HG03025 (cell line): ENCODE results near the gene MSLN.
"Not testable (repeated sequence)": the region's sequence is repeated elsewhere in the genome, so short reads cannot be mapped to it uniquely, and the experiment has no call there.

Experiments
- ATAC-seq: cut with Tn5 transposase; IDR thresholded peaks from one replicate; pipeline ENCODE4 v1.9.1; 2021; ENCODE audit warnings: mild to moderate bottlenecking, moderate library complexity; ENCODE audit not compliant: unreplicated experiment, low FRiP score

MSLN gene

DNA sequence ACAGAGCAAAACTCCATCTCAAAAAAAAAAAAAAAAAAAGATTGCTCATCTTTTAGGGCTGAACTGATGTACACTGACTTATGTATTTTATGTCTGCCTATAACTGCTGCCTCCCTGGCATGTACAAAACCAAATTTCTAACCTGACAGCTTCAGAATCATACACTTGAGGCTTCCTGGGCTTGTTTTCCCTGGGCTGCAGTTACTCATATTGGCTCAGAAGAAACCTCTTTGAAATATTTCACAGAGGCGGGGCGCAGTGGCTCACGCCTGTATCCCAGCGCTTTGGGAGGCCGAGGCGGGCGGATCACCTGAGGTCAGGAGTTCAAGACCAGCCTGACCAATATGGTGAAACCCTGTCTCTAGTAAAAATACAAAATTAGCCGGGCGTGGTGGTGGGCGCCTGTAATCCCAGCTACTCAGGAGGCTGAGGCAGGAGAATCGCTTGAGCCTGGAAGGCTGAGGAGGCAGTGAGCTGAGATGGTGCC is 6.4 kb upstream of the MSLN start:
- ATAC-seq: not testable (repeated sequence)

- no peak for ATAC-seq
These were observed 5.9 kb upstream of the MSLN start for GRCh38 chr16:754656-755055.

- no peak for ATAC-seq
These were observed 4.1 kb upstream of the MSLN start for GRCh38 chr16:756428-756827.

DNA sequence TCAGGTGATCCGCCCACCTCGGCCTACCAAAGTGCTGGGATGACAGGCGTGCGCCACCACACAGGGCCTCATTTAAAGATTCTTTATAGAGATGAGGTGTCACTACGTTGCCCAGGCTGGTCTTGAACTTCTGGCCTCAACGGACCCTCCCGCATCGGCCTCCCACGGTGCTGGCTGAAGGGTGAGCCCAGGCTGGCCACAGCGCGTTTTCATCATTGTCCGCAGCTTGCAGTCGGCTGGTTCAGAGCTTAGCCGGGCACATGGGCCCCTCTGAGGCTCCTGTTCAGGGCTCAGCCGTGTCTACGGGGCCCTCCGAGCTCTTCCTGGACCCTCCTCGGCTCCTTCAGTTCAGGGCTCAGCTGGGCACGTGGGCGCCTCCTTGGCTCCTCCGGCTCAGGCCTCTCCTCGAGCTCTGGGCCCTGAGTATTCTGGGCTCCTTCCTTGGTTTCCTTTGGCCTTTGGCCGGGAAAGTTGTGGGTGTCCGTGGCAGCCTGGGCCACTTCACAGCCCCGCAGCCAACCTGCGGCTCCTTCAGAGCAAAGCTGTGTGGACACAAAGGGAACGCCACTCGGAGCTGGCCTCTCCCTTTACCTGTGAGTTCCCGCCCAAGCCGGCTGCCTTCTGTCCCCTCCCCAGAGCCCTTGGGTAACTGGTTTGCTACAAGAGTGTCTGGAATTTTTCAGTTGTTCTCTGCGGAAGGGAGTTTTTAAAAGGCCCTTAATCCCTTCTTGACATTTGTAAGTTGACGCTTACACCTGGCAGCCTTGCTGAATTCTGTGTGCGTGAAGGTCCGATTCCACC is 1.2 kb upstream of the MSLN start:
- no peak for ATAC-seq

DNA sequence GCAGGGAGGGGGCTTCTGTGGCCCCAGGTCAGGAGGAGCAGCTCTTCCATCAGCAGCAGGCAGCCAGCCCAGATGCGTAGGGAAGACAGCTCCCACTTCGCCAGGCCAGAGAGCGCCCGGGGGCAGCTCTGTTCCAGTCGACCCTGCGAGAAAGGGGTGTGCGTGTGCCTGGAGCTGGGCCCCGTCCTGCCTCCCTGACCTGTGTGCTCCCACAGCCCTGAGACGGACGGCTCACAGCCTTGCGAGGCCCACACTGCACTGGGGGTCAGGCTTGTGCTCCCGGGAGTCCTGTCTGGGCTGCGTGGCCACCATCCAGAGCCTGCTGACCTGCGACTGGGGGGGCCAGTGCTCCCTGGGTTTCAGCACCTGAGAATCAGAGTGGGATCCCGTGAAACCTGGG is 469 bp upstream of the MSLN start:
- ATAC-seq: no peak

- no peak for ATAC-seq
These were observed 1.3 kb downstream of the MSLN start for GRCh38 chr16:761625-762513.

DNA sequence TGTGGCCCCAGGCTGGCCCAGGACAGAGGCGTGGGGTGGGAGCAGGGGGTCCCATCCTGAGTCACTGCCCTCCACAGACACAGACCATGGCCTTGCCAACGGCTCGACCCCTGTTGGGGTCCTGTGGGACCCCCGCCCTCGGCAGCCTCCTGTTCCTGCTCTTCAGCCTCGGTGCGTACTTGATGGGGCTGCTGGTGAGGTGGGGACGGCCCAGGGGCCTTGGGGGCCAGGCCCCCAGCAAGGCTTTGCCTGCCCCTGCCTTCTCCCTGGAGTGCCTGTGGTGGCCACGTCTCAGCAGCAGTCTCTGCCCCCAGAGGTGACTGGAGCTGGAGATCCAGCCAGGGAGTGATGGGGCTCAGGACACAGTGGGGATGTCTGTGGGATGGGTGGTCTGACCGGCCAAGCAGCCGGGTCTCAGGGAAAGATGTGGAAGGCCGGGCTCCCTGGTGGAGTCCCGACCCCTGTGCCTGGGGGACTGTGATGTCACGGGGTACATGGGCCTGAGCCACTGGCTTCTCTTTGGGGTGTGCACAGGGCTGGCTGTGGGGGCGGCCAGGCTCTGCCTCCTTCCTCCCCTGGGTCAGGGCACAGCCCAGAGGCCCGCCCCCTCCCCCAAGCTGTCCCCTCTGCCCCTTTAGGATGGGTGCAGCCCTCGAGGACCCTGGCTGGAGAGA is 2.2 kb downstream of the MSLN start:
- ATAC-seq: no peak

- ATAC-seq: no peak
These were observed 3.0 kb downstream of the MSLN start for GRCh38 chr16:763369-764183.

DNA sequence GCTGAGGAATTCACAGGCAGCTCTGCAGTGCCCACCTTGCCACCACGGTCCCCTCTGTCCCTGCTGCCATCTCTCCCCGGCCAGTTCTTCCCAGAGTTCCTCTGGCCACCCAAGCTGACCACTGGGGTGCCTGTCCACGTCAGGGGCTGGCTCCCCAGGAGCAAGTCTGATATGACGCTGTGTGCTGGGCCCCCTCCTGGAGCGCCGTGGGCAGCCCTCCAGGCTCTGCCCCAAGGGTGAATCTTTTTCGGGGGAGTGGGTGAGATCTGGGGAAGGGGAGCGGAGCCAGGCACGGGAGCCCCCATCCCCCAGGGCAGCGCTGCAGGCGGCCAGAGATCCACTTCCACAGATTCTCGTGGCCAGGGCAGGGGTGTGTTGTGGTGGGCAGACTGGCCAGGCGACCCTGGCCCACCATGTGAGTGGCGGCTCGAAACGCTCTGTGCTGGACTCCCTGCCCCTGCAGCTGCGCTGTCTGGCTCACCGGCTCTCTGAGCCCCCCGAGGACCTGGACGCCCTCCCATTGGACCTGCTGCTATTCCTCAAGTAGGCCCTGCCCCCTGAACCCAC is 3.7 kb downstream of the MSLN start:
- ATAC-seq: no peak

DNA sequence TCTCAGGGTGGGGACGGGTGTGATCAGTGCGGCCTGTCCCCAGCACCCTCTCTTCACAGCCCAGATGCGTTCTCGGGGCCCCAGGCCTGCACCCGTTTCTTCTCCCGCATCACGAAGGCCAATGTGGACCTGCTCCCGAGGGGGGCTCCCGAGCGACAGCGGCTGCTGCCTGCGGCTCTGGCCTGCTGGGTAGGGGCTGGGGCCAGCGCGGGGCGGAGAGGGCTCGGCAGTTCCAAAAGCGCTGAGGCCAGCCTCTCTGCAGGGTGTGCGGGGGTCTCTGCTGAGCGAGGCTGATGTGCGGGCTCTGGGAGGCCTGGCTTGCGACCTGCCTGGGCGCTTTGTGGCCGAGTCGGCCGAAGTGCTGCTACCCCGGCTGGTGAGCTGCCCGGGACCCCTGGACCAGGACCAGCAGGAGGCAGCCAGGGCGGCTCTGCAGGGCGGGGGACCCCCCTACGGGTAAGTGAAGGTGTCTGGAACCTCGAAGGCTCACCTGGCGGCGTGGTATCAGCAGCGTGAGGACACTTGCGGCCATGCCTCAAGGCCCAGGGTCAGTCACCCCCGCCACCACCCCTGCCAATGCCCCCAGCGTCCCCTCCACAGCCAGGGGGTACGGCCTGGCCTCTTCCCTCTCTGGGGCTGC is 4.4 kb downstream of the MSLN start:
- ATAC-seq: no peak

GRCh38 chr16:765488-765865 is 4.9 kb downstream of the MSLN start:
- ATAC-seq: no peak

GRCh38 chr16:766008-766819 is 5.7 kb downstream of the MSLN start:
- ATAC-seq: no peak

GRCh38 chr16:766820-767640 is 6.5 kb downstream of the MSLN start:
- no peak for ATAC-seq

DNA sequence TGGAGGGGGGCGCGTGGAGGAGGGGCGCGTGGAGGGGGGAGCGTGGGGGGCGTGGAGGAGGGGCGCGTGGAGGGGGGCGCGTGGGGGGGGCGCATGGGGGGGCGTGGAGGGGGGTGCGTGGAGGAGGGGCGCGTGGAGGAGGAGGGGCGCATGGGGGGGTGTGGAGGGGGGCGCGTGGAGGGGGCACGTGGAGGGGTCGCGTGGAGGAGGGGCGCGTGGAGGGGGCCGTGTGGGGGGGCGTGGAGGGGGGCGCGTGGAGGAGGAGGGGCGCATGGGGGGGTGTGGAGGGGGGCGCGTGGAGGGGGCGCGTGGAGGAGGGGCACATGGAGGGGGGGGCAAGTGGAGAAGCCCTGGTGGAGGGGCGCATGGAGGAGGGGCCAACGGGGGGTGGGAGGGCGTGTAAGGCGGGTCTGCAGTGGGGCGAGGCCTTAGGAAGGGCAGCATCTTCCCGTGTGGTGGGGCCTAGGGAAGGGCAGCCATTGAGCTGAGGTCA is 7.3 kb downstream of the MSLN start:
- ATAC-seq: no peak

GRCh38 chr16:768428-768827 is 7.9 kb downstream of the MSLN start:
- ATAC-seq: no peak

DNA sequence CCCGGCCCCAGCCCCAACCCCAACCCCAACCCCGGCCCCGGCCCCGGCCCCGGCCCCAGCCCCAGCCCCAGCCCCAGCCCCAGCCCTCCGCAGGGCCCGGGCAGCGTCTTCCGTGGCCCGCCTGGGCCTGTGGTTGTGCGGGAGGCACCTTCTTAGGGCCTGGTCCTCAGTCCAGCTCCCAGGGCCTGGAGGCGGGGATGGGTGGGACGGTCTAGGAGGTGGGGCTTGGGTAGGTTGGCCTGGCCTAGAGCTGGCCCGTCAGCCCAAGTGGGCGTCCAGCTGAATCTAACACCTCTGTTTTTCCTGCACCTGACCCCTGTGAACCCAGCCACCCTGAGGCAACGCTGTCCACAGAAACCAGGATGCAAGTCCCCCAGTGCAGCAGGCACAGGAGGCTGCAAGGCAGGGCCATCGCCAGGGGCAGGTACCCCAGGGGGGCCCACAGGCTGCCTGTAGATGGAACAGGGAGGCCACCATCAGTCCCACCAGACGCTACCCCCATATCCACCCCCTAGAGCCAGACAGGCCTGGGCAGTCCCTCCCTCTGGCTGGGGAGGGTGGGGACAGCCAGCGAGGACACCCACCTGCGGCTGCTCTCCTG is 8.8 kb downstream of the MSLN start:
- no peak for ATAC-seq

DNA sequence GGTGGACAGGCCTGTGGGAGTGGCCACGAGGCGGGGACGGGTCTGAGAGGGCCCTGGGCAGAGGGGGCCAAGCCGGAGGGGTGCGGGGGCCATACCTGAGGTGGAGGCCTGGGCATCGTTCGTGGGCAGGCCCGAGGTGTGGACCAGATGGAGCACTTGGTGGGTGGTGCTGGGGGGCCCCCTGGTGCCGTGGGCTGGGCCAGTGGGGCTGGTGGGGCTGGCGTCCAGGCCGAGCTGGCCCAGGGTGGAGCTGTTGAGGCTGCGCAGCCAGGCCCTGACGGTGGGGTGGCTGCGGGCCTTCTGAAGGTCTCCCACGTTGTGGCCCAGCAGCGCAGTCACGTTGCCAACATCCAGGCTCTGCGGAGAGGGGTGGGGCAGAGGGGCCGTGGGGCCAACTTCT is 9.4 kb downstream of the MSLN start:
- no peak for ATAC-seq
